IPS-NIHi7 (cell line): Measurements from ENCODE around the gene PDP2.
A peak's percentile ranks its signal among the peaks of the same experiment; 100 is the strongest.
"Not testable (repeated sequence)": the region's sequence is repeated elsewhere in the genome, so short reads cannot be mapped to it uniquely, and the experiment has no call there.

Experiments
- DNase-seq: peaks from one replicate; pipeline ENCODE4 v3.0.0; 2012; ENCODE audit warnings: mixed read lengths; ENCODE audit errors: extremely low spot score

The PDP2 gene

DNA sequence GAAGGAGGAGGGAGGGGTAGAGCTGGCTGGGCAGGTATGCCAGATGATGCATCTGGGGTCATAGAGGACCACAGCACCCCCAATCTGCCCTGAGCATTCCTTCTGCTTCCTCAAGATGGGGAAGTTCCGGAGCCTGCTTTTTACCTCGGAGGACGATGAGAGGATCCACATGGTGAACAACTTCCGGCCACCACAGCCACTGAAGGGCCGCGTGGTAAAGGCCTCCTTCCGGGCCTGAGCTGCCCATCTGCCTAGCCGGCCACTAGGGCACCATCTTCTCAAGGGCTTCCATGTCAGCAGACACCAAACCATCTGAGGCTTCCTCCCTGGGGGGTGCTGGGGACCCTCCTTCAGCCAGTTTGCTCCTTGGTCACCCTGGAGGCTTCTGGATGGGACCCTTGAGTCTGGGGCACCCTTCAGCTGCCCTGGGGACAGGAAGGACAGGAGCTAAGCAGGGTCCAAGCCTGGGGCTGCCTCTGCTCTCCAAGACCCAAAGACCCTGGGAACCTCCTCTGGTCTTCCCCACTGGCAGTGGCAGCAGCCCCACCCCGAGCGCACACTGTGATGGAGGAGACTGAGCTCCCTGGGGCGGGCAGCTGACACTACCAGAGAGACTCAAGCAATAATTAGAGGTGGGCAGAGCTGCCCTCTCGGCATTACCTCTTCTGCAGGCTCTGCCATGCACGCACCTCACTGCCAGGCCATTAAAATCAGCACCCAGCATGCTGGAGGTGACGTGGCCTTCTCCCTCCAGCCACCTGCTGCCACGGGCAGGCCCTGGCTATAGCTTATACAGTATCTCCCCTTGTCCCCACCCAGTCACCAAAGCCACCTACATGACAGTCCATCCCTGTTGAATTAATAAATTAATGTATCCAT, 26.8 kb upstream of the PDP2 start:
- DNase-seq, result no peak

DNA sequence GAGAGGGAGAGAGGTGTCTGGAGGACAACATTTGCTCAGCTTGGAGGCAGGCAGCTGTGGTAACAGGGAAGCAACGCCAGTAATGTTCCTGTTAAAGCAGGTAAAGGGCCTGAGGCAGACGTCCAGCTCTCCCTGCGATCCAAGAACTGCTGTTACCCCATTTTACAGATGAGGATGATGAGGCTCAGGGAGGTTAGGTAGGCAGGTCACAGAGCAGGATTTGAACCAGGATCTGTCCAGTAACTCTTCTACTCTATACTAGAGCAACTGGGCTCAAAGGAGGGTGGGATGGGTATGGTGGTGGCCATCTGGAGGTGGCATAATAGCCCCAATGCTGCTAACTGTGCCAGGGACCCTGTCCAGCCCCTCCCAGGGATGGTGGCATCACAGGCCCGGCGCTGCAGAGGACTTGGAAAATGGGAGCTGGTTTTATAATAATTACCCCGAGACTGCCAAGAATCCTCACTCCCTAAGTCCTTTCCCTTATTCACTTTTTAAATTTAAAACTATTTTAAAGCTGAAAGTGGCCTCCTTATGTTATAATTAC, 24.1 kb upstream of the PDP2 start:
- no peak for DNase-seq

DNA sequence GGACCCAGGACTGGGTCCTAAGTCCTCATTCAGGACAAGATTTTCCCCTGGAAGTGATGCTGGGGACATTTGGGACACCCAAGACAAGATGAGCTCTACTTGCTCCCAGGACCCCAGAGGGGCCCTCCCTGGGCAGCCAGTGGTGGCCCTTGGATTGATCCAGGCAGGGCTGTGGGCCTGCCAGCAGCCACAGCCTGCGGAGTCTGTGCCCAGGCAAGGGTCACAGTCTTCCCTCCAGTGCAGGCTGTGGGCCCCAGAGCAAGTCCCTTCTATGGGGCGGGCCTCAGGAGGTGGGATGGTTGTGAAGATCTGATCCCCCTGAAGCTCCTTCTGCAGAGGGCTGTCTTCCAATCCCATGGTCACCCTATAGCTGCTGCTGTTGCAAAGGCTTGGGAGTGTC, 23.5 kb upstream of the PDP2 start:
- no peak for DNase-seq

DNA sequence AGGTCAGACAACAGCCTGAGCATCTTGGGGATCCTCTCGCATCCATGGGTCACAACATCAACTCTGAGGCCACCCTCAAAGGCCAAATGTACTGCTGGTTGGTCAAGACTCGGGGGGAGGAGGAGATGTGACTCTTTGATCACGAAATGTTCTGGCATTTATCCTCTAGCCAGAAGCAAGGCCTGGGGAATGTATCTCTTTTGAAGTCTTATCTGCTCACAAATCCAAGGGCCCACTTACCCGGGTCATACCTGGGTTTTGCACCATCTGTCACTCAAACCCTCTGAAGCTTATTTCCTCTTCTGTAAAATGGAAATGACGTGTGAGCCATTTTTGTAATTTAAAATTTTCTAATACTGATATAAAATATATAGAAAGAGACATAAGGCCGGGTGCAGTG, 22.9 kb upstream of the PDP2 start:
- peak; percentile 8 for DNase-seq

DNA sequence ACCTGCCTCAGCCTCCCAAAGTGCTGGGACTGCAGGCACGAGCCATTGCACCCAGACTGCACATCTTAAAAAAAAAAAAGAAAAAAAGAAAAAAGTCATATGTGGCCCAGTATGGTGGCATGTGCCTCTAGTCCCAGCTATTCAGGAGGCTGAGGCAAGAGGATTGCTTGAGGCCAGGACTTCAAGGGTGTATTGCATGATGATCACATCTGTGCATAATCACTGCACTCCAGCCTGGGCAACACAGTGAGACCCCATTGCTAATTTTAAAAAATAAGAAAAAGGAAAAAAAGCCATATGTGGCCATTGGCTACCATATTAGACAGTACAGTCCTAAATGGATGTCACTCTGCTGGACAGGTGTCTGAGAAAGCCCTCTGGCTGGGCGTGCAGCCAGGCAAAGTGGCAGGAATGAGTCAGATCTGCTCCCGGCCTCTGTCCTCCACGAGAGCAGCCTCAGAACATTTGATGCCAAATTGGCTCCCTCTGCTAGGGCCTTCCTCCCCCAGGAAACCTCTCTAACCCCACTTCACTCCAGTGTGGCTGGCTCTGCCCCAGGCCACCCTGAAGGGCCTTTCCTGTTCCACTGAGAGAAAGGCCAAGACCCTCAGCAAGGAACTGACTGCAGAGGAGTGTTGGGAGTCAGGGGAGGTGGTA, 21.4 kb upstream of the PDP2 start:
- DNase-seq, result peak; percentile 4

DNA sequence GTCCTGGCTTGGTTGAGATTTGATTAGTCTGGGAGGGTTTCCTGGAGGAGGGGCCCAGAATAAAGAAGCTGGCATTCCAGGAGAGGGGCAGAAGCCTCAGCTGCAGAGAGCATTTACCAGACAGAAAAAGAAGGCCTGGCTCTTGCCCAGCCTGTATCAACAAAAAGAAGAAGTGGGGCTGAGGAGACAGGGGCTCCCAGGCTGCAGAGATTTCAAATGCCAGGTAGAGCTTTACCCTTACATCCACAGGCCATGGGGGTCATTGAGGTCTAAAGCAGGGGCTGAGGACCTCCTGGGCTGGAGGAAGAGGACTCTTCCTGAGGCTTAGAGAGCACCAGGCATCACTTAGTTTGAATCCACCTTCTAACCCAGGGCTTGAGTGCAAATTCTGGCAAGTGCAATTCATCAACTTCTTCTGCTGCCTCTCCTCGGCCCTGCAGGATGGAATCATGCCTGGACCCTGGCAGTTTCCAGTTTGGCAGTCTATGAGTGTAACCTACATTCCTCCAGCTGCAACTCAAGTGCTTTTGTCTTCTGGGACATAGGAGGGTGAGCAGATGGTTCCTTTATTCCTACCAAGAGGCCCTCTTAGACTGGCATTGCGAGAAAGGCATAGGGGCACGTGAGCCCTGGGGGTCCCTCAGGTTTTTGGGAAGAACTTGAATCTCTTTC, 20.8 kb upstream of the PDP2 start:
- DNase-seq, result no peak

DNA sequence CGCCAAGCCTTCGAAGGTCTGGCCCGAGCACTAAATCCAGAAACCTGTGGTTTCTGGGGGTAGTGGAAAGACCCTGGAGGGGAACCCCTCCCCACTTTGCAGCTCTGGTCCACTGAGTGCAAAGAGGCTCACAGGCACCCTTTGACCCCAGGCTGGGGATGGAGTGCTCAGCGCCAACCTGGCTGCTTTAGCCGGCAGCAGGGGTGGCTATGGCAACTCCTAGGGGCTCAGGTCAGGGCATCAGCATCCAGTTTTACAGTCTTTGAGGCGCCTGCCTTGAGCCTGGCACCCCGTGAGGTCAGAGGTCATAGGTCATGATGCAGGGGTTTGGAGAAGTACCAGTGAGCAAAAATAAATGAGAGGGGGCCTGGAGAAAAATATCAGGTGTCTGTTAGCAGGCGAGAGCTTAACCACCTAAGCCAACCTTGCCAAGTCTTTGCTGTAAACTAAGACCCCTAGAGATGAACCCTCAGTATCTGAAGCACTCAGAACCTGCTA, 18.2 kb upstream of the PDP2 start:
- DNase-seq, result no peak

DNA sequence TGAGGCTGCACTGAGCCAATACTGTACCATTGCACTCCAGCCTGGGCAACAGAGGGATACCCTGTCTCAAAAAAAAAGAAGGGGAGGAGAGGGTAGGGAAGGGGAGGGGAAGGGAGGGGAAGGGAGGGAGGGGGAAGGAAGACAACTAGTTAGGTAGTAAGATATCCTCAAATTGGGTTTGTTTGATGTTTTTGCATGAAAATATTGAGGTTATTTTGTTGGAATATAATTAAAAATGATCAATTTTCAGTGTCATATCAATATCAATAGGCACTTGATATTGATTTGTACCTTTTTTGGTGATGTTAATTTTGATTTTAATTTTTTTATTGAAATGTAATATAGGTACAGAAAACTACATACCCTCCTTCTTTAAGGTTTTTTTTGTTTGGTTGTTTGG, 16.6 kb upstream of the PDP2 start:
- DNase-seq, result no peak

DNA sequence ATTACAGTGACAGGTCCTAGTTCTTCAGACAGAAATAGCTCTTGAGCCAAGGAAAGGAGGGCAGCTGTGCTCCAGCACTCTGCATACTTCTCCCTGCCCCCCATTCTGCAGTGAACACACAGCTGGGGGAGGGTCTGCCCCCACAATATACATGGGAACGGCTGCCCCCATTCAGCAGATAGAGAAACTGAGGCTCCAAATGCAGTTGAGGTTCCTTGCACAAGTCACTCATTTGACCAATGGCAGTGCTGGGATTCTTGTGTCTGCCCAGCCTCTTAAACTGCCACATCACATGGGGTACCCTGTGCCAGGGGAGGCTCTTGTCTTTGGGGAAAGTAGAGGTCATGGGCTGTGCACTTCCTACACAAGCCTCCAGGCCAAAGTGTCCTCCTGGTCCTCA, 10.9 kb upstream of the PDP2 start:
- DNase-seq, result no peak

DNA sequence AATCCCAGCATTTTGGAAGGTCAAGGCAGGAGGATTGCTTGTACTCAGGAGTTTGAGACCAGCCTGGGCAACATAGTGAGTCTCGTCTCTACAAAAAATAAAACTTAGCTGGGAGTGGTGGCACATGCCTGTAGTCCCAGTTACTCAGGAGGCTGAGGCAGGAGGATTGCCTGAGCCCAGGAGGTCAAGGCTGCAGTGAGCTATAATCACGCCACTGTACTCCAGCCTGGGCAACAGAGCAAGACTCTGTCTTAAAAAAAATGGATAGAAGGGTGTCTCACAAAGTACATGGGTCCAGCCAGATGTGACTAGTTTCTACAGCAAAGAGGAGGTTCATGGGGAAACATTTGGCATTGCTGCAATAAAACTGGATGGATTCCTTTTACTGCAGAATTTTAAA, 9.0 kb upstream of the PDP2 start:
- not testable (repeated sequence) for DNase-seq

DNA sequence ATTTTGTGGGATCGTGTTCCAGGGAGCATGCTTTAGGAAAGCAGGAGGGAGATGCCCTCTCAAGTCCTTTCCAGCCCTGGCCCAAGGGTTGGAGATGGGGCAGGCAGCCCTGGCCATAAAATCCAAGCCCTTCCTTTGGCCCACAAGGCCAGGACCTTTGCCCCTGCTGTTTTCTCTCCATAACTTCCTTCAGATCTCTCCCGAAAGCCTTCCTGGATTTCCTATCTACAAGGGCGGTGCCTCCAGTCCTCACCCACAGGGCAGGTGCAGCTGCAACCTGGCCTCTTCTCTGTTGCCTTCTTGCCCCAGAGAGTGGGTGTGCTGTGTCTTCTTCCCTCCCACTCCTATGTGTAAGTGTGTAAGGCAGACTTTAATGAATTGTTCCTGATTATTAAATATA, 8.5 kb upstream of the PDP2 start:
- DNase-seq, result no peak

DNA sequence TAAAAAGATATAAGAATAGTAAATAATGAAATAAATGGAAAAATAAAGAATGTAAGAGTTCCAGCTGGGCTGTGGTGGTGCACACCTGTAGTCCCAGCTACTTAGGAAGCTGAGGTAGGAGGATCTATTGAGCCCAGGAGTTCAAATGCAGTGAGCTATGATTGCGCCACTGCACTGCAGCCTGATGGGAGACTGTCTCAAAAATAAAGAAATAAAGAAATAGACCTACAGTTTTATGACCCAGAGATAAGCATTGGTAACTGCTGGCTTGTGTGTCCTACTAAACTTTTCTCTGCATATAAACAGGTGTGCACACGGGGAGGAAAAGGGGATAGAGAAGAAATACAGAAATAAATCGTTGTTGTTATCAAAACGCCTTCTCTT, 7.8 kb upstream of the PDP2 start:
- DNase-seq, result no peak

DNA sequence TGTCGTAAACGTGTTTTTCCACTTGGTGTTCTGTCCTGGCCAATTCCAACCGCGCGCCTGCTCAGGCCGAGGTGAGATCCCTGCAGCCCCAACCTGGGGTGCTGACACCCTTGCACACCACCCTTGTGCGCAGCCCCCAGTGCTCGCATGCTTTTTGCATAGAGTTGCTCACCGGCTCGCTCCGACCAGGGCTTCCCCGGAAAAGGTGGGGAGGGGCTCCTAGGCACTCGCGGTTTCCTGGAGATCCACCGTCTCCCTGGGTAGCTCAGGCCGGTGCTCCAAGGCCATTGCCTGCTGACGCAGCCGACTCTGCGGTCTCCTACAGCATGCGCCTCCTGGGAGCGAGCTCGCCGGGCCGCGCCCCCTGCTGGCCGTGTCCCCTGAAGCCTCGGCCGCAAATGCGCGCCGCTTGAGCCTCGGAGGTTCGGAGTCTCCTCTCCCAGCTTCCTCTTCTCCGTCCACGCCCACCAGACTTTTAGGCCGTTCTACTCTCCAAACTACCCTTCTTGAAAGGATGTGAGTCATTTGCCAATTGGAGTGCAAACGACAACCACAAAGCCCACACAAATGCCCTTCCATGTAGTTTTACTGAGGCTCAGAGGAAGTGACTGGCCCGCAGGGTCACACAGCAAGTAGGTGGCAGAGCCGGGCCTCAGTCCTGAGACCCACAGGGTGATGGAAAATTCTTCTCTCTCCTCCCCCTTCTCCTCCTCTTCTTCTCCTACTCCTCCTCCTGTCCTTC, 7.2 kb upstream of the PDP2 start:
- peak; percentile 90 for DNase-seq

DNA sequence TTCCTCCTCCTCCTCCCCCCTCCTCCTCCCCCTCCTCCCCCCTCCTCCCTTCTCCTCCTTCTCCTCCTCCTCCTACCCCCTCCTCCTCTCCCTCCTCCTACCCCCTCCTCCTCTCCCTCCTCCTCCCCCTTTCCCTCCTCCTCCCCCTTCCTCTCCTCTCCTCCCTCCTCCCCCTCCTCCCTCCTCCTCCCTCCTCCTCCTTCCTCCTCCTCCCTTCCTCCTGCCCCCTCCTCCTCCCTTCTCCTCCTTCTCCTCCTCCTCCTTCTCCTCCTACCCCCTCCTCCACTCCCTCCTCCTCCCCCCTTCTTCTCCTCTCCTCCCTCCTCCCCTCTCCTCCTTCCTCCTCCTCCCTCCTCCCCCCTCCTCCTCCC, 6.6 kb upstream of the PDP2 start:
- no peak for DNase-seq

DNA sequence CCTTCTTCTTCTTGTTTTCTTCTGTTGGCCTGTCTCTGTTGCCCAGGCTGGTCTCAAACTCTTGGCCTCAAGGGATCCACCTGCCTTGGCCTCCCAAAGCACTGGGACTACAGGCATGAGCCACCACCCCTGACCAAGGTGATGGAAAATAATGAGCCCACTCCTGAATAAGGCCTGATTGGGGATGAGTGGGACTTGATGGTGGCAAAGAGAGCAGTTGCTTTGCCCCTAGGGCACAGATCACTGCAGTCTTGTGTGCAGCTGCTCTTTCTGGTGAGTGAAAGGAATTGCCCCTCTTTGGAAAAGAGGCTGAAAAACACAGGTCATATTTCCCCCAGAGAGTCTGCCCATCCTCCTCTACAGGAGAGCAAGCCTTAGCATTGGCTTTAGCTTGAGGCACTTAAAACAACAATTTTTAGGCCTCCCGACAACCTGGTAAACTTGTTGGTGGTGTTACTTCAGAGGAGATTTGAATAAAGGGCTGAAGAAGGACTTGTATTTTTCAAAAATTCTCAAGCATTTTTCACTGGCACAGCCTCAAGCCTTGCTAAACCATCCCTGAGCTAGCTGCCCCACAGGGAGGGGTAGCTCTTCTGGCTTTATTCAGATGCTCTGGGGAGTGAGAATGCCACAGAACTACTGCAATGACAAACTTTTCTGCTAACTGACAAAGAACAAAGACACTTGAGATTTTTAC, 6.1 kb upstream of the PDP2 start:
- DNase-seq, result no peak

DNA sequence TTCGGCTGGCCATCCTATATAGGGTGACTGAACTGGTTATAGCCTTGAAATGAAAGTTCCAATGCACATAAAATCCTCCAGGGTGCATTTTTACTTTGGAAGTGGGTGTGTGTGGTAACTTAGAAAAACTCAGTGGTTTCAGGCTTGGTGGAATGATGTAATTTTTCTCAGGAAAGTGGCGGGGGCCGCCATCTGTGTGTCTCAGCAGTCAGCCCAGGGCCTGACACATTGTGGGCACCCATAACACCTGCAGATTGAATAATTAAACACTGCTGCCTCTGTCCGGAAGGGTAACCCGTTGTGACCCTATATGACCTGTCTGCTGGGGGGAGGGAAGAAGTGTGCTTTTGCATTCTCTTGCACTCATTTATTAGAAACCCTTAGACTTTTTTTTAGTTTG, 2.2 kb upstream of the PDP2 start:
- no peak for DNase-seq

DNA sequence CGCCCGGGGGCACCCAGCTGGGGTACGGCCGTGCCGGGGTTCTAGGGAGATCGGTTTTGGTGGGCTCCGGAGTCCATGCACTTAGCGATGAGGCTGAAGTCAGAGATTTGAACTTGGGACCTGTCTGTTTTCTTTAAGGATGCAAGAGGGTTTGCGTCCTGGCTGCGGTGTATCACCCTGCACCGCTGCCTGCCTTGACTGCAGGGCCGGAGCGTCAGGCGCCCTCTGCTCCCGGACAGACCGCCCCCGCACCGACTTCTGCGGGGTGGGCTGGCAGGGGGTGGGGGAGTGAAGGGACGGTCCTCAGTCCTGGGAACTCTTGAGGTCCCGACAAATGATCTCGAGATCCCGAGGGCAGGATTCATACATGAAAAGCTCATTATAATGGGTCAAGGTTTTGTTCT, 701 bp downstream of the PDP2 start:
- no peak for DNase-seq

DNA sequence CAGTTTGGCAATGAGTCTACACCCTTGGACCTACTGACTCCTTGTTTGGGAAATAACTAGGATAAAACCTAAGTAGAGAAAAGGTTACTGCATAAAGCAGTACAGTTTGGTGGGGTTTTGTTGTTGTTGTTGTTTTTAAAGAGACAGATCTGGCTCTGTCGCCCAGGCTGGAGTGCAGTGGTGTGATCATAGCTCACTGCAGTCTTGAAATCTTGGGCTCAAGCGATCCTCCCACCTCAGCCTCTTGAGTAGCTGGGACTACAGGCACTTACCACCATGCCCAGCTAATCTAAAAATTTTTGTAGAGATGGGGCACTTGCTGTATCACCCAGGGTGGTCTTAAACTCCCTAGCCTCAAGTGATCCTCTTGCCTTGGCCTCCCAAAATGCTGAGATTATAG, 1.2 kb downstream of the PDP2 start:
- DNase-seq, result no peak

DNA sequence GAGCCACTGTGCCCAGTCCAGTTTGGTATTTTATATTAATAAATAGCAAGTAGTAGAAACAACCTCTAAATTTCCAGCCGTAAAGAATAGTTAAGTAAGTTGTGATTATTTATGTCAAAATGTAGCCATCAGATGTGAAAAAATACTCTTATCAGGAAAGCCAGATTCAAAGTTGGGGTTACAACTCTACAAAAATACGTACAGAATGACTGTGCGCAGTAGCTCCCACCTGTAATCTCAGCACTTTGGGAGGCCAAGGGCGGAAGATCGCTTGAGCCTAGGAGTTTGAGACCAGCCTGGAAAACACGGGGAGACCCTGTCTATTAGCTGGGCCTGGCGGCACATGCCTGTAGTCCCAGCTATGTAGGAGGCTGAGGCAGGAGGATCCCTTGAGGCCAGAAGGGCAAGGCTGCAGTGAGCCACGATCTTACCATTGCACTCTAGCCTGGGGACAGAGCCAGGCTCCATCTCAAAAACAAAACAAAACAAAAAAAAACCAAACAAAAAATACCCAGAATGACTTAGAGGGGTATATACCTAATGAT, 1.7 kb downstream of the PDP2 start:
- DNase-seq, result no peak

DNA sequence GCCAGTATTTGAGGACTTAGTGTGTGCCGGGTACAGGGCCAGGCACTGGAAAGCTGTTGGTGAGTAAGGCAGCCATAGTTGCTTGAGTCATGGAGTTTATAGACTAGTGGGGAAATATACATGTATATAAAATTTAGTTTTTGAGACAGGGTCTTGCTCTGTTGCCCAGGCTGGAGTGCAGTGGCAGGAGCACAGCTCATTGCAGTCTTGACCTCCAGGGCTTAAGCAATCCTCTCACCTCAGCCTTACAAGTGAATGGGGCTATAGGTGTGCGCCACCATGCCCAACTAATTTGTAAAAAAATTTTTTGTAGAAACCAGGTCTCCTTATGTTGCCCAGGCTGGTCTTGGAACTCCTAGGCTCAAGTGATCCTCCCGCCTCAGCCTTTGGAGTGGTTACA, 2.4 kb downstream of the PDP2 start:
- no peak for DNase-seq

DNA sequence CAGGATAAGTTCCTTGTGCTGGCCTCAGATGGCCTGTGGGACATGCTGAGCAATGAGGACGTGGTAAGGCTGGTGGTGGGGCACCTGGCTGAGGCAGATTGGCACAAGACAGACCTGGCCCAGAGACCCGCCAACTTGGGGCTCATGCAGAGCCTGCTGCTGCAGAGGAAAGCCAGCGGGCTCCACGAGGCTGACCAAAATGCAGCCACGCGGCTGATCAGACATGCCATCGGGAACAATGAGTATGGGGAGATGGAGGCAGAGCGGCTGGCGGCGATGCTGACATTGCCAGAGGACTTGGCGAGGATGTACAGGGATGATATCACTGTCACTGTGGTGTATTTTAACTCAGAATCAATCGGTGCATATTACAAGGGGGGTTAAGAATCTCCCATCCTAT, 5.2 kb downstream of the PDP2 start:
- no peak for DNase-seq
